ENCODE measurements around the gene BNIP5. TPM values are rescaled to one million over a fixed set of nuclear protein-coding genes. Genes with fewer than 3 reads are reported as not detected.
A peak's percentile ranks its signal among the peaks of the same experiment; 100 is the strongest.
"Not testable (repeated sequence)": the region's sequence is repeated elsewhere in the genome, so short reads cannot be mapped to it uniquely, and the experiment has no call there.

BNIP5 gene
- total RNA-seq, 1 experiment from 2014 or later = not detected

- ChIA-PET CTCF (interaction anchor here (0.6 to 1.8 kb wide), 8 partner anchors 10 to 953 kb away, joined by 3 to 6 read pairs (median 5); no protein-coding TSS in a partner anchor), POLR2A (ENCODE audit: unreplicated experiment) (interaction anchor here (0.6 kb wide), 3 partner anchors 40 to 646 kb away, joined by 3 to 4 read pairs (median 3); no protein-coding TSS in a partner anchor)
- Histone ChIP-seq H3K4me1 (replicated peaks; ENCODE audit: insufficient read depth) (peaks cover 8% of the 10 kb centered on the region), H3K4me2 (peak overlapping the region; percentile 96), H3K9me3 (ENCODE audit: insufficient read depth, low read depth) (no peaks in the 10 kb centered on the region), H3K9me2 (ENCODE audit: insufficient read depth) (no peaks in the 10 kb centered on the region), H4K20me1 (ENCODE audit: insufficient read depth) (no peaks in the 10 kb centered on the region), H2AFZ (peak overlapping the region; percentile 98), H3K27ac (0 out of 2 replicates have a peak overlapping the region, but pooled peaks have one; percentile 13), H3K79me2 (ENCODE audit: low read depth) (no peaks in the 10 kb centered on the region), H3K36me3 (ENCODE audit: low read depth) (no peaks in the 10 kb centered on the region), H3K27me3 (ENCODE audit: insufficient read depth, low read depth) (no peaks in the 10 kb centered on the region), H3K4me3 (peak overlapping the region; percentile 57), H3F3A (ENCODE audit: insufficient read depth, low read depth) (peaks cover 5% of the 10 kb centered on the region; the same call in 1 of the 2 replicates)
- DNase-seq = peak; percentile 59 to 67
- BruUV-seq (replicated peaks) = no TSS peak
- intact Hi-C loops (cut with micrococcal nuclease; ENCODE audit: unreplicated experiment) = no loop called here
- no peak for TF ChIP-seq EZH2 (IDR thresholded peaks at IDR 0.05; ENCODE audit: low read depth)
- TF ChIP-seq CTCF (conservative IDR thresholded peaks at IDR 0.05) = peak; percentile 98
Measured at GRCh38 chr6:36340618-36341454, 4.1 kb upstream of the BNIP5 start.

DNA sequence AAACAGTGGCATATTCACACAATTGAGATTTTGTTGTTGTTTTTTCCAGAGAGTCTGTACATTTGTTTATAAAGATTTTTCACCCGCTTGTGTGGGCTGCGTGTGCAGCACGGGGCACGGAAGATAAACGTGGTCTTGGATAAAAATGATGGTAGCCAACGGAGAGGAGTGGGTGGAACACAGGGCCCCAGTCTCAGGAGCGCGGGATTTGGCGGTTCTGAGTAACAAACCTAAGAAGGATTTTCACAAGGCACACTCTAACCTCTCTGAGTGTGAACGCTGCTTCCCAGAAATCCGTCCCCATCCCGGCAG, 3.6 kb upstream of the BNIP5 start:
- H3K36me3 ChIP-seq (ENCODE audit: low read depth) = no peaks in the 10 kb centered on the region
- peak overlapping the region; percentile 98; the same call in 1 of the 2 replicates for H2AFZ ChIP-seq
- peaks cover 11% of the 10 kb centered on the region for H3K4me1 ChIP-seq (replicated peaks; ENCODE audit: insufficient read depth)
- H3K9me2 ChIP-seq (ENCODE audit: insufficient read depth) = no peaks in the 10 kb centered on the region
- intact Hi-C loops (cut with micrococcal nuclease; ENCODE audit: unreplicated experiment) = no loop called here
- H3K9me3 ChIP-seq (ENCODE audit: insufficient read depth, low read depth) = no peaks in the 10 kb centered on the region
- no peaks in the 10 kb centered on the region for H3K27me3 ChIP-seq (ENCODE audit: insufficient read depth, low read depth)
- H3K4me3 ChIP-seq = peak overlapping the region; percentile 57; the same call in 1 of the 2 replicates
- no peak for TF ChIP-seq CTCF (conservative IDR thresholded peaks at IDR 0.05)
- TF ChIP-seq EZH2 (IDR thresholded peaks at IDR 0.05; ENCODE audit: low read depth) = no peak
- peak overlapping the region; percentile 96 for H3K4me2 ChIP-seq
- ChIA-PET CTCF (interaction anchor here (1.5 kb wide), 1 partner anchor 18 kb away, joined by 6 read pairs; no protein-coding TSS in a partner anchor), POLR2A (ENCODE audit: unreplicated experiment) (no interaction called here)
- no peaks in the 10 kb centered on the region for H4K20me1 ChIP-seq (ENCODE audit: insufficient read depth)
- DNase-seq = no peak
- H3F3A ChIP-seq (ENCODE audit: insufficient read depth, low read depth) = peaks cover 9% of the 10 kb centered on the region; the same call in 1 of the 2 replicates
- no TSS peak for BruUV-seq (replicated peaks)
- H3K79me2 ChIP-seq (ENCODE audit: low read depth) = no peaks in the 10 kb centered on the region
- H3K27ac ChIP-seq = no peak overlapping the region

GRCh38 chr6:36339146-36339545, 2.5 kb upstream of the BNIP5 start:
- no peaks in the 10 kb centered on the region for H3K36me3 ChIP-seq (ENCODE audit: low read depth)
- H3K4me1 ChIP-seq (replicated peaks; ENCODE audit: insufficient read depth) = peaks cover 22% of the 10 kb centered on the region
- H3K4me2 ChIP-seq = no peak overlapping the region
- peaks cover 18% of the 10 kb centered on the region; the same call in 1 of the 2 replicates for H3F3A ChIP-seq (ENCODE audit: insufficient read depth, low read depth)
- no peaks in the 10 kb centered on the region for H3K9me3 ChIP-seq (ENCODE audit: insufficient read depth, low read depth)
- POLR2A ChIA-PET (ENCODE audit: unreplicated experiment) = no interaction called here
- no peak overlapping the region for H3K27ac ChIP-seq
- H3K4me3 ChIP-seq = no peak overlapping the region
- no peak overlapping the region for H2AFZ ChIP-seq
- CTCF ChIA-PET = no interaction called here
- H3K27me3 ChIP-seq (ENCODE audit: insufficient read depth, low read depth) = no peaks in the 10 kb centered on the region
- no peaks in the 10 kb centered on the region for H3K9me2 ChIP-seq (ENCODE audit: insufficient read depth)
- H3K79me2 ChIP-seq (ENCODE audit: low read depth) = no peaks in the 10 kb centered on the region
- BruUV-seq (replicated peaks) = no TSS peak
- DNase-seq = no peak
- intact Hi-C loops (cut with micrococcal nuclease; ENCODE audit: unreplicated experiment) = no loop called here
- no peaks in the 10 kb centered on the region for H4K20me1 ChIP-seq (ENCODE audit: insufficient read depth)
- no peak for TF ChIP-seq EZH2 (IDR thresholded peaks at IDR 0.05; ENCODE audit: low read depth)
- no peak for TF ChIP-seq CTCF (conservative IDR thresholded peaks at IDR 0.05)

GRCh38 chr6:36338223-36338622, 1.5 kb upstream of the BNIP5 start:
- H3K79me2 ChIP-seq (ENCODE audit: low read depth); BruUV-seq (replicated peaks); DNase-seq; H3K27me3 ChIP-seq (ENCODE audit: insufficient read depth, low read depth); POLR2A ChIA-PET (ENCODE audit: unreplicated experiment); H3K9me2 ChIP-seq (ENCODE audit: insufficient read depth); CTCF ChIA-PET; H3K4me3 ChIP-seq; H4K20me1 ChIP-seq (ENCODE audit: insufficient read depth); H3K36me3 ChIP-seq (ENCODE audit: low read depth); H3K27ac ChIP-seq; intact Hi-C loops (cut with micrococcal nuclease; ENCODE audit: unreplicated experiment); H3K4me2 ChIP-seq; H3K9me3 ChIP-seq (ENCODE audit: insufficient read depth, low read depth); H2AFZ ChIP-seq: not testable (repeated sequence)
- H3F3A ChIP-seq (ENCODE audit: insufficient read depth, low read depth) = peaks cover 18% of the 10 kb centered on the region; the same call in 1 of the 2 replicates
- peaks cover 22% of the 10 kb centered on the region for H3K4me1 ChIP-seq (replicated peaks; ENCODE audit: insufficient read depth)

All from PC-9 (cell line).